GM19238 (cell line): ENCODE measurements around the gene TXNL4A.
"Not testable (repeated sequence)": the region's sequence is repeated elsewhere in the genome, so short reads cannot be mapped to it uniquely, and the experiment has no call there.

ENCODE experiments used
- DNase-seq: peaks from one replicate; pipeline ENCODE4 v3.0.0; 2011; ENCODE audit warnings: low spot score; ENCODE audit not compliant: insufficient read length

TXNL4A gene, protein sequence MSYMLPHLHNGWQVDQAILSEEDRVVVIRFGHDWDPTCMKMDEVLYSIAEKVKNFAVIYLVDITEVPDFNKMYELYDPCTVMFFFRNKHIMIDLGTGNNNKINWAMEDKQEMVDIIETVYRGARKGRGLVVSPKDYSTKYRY

DNA sequence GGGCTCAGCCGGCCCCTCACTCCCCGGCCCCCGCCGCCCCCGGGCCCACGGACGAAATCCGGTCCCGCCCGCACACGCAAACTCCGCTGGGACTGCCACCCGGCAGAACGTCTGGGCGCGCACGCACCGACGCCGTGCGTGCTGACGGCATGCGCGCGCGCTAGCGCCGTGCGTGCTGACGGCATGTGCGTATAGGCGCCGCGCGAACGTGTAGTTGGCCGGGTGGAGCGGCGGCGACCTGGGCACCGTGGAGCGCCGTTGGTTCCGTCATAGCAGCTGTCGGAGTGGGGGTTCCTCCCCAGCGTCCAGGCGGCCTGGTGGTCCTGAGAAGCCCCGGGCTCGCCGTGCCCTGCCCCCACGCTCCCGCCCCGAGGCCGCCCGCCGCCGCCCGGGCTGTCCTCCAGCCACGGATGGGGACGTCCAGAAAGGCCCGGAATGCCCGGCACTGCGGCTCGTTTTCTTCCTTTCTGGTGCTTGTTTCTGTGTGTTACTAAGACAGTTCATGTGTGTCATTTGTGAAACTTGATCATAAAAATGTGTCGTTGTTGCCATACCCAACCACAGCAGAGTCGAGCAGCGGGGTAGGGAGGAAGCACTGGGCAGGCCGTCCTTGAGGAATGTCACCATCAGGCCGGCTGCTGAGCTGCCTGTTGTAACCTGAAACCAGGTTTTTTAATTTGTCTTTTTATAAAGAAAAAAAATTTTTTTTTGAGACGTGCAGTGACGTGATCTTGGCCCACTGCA, at the start of gene TXNL4A:
TSS of gene TXNL4A (minus strand) at position 113 of the 744 bp plus-strand sequence. CDS start 171 bp downstream, outside the sequence.
- peak; percentile 86 for DNase-seq

DNA sequence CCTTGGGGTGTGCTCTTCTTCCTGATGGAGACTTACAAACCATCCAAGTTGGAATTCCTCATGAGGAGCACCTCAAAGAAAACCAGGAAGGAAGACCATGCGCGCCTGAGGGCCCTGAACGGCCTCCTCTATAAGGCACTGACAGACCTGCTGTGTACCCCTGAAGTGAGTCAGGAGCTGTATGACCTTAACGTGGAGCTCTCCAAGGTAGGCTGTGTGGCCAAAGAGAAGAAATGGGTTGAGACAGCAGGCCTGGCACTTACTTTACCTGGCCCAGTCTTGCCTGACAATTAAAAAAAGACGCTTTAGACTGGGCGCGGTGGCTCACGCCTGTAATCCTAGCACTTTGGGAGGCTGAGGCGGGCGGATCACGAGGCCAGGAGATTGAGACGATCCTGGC, 48.9 kb upstream of the TXNL4A start:
- DNase-seq: no peak

DNA sequence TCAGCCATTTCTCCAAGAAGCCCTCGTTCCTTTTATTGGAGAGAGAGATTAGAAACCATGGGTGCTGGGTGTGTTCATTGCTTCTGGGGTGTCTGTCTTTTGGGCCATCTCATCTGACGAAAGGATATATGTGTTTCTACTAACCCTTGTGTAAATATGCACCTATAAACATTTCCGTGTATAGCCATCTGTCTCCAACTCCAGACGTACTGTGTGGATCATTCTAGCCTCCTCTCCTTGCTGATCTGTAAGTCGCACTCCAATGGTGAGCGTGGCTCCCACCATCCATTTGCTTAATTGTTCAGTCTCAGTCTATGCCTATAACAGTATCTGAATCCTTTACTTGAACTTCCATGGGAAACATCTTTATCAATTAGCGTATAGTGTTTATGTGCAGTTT, 47.6 kb upstream of the TXNL4A start:
- no peak for DNase-seq

DNA sequence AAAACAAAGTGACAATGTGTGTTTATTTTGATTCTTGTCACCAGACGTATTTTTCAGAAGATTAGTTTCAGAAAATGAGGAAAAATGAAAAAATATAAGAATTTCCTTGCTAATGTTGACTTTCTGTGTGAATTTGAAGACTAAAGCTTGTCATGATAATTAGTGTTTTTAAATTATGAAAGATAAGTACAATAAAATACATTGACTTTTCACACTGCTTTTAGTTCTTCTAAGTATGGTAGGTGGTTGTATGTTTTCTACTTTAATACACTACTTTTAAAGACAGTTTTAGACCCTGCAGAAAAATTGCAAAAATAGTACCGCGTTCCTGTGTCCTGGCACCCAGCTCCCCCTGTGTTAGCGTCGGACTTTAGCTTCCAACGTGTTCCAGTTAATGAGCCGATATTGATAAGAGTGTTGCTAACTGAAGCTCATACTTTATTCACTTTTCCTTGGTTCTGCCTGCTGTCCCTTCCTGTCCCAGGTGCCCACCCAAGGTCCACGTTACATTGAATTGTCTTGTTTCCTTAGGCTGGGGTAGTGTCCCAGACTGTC, 46.6 kb upstream of the TXNL4A start:
- no peak for DNase-seq

DNA sequence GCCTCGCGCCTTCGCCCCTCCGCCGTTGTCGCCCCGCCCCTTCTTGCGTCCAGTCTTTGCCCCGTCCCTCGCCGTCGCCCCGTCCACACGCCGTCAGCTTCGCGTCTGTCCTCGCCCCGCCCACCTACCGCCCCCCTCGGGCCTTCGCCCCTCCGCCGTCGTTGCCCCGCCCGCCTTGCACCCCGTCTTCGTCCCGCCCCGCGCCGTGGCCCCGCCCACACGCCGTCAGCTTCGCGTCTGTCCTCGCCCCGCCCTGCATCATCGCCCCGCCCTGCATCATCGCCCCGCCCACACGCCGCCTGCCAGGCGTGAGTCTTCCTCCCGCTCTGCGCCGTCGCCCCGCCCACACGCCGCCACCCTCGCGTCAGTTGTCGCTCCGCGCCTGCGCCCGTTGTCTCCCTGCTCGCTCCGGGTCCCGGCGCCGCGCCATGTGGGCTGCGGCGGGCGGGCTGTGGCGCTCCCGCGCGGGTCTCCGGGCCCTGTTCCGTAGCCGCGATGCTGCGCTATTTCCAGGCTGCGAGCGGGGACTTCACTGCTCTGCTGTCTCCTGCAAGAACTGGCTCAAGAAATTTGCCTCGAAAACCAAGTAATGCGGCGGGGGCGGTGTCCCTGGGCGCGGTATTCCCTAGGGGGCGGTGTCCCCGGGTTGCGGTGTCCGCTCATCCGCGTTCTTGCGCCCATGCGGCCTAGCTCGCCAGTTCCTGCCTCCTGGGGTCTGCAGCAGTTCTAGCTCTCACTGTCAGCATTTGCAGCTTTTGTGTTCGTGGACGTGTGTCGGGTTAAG, 45.9 kb upstream of the TXNL4A start, which contains the start of gene RBFA:
TSS of gene RBFA (plus strand) at position 367 of the 784 bp plus-strand sequence. CDS start at position 429, 62 bp downstream.
- DNase-seq: peak; percentile 95

DNA sequence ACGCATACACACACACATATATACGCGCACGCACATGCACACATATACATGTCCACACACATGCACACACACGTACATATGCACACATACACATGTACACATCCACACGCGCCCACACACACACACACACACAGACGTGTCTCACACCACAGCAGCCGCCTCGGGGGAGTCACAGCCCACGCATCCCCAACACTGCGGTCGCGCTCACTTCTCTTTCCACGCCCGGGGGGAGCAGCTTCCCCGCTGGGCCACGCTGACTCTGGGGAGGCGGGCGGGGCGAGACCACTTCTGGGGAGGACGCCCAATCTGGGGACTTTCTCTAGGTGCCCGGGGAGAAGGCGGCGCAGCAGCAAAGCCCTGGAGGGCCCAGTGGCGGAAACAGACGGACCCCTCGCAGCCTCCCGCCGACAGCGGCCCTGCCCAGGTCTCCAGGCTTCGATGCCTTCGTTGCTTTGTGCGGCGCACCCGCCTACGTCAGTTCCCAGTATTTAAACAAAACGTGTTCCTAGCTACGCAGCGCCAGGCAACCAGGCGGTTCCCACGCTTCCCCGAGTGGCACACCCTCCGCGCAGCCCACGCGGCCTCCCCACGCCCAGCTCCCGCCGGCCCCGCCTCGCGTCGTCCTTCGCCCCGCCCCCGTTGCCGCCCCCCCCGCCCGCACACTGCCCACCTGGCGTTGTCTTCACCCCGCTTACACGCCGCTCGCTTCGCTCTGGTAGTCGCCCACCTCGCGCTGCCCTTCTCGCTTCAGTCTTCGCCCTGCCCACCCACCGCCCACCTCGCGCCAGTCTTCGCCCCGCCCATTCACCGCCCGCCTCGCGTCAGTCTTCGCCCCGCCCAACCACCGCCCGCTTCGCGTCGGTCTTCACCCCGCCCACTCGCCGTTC, 45.1 kb upstream of the TXNL4A start:
- DNase-seq: no peak

DNA sequence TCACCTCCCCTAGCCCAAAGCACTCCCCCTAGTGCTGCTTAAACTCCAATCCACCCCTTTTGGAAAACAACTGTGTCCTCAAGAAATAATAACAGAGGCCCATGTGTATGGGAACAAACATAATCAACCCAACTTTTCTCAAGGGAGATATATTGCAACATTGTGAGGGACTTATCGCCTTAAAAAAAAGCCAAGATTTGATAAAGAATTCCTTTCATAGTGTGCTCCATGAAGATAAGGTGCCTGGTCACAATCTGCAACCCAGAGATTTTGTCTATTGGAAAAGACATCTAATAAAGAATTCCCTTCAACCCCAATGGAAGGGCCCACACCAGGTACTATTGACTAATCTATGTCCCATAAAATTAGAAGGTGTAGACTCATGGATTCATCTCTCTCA, 41.3 kb upstream of the TXNL4A start:
- DNase-seq: no peak

DNA sequence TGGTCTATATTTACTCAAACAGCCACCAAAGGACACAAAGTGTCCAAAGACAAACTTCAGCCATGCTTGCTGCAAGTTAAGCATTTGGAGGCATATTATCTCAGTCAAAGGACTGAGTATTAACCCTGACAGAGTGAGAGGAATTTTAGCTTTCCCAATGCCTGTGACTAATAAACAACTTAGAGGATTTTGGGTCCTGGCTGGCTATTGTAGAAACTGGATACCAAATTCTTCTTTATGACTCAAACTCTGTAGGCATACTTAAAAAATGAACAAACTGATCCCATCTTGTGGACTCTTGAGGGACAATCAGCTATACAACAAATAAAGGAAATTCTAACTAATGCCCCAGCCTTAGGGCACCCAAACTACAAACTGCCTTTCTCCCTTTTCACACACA, 39.4 kb upstream of the TXNL4A start:
- not testable (repeated sequence) for DNase-seq

DNA sequence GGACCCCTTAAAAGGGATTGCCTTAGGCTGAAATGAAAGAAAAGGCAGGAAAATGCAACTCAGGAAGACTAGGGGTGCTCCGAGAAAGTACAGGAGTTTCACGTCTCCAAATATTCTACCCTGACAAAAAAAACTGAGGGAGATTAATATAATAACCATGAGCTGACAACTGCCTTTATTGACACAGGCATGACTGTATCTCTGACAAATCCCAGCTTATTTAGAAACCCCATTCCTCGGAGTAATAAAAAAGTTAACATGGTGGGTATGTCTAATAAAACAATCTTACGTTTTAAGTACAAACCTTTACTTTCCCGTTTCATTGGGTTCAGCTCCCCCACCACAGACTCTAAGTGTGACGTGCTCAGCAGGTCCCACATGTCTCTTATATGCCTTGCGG, 38.0 kb upstream of the TXNL4A start:
- no peak for DNase-seq

DNA sequence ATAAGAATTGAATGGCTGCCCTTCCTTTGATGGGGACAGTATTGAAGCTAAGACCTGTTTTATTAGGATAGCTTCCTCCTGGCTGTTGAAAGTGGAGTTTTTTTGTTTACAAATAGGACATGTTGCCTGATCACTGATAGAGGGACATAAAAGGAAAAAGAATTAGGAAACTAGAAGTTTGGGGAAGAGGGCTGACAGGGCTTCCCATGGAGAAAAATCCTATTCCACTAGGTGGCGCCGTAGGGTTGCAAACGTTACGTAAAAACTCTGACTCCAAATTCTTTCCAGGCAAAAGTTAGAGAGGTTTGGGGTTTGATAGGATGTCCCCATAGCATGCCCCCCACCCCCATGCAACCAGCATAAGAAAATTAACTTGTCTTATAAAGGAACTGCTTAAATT, 34.8 kb upstream of the TXNL4A start:
- DNase-seq: no peak

DNA sequence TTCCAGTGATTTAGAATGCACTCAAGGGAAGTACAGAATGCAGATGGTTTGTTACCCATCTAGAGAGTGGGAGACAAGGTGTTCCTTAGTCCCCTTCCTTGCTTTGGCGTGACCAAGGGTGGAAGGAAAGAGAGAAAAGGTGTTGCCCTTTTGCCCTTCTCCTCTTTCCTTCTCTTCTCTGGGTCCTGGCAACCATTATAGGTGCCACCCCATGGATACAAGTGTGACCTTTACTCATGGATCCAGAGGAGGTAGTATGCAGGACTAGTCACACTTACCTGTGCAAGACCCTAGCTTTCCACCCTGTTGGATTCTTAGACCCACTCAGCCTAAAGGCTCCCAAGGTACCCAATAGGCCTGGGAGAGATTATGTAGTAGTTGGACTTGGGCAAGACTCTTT, 34.2 kb upstream of the TXNL4A start:
- DNase-seq: no peak

DNA sequence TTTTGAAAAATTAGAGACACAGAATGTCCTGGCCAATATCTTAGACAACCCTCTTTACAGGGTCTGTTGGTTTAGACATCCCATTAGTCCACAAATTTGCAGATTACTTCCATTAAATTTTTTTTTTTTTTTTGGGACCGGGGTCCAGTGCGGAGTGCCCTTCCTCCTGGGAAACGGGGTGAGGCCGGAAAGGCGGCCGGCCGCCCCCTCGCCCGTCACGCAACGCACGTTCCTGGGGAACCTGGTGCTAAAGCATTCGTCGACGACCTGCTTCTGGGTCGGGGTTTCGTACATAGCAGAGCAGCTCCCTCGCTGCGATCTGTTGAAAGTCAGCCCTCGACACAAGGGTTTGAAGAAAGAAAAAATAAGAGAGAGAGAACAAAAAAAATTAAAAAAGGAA, 24.4 kb upstream of the TXNL4A start:
- DNase-seq: no peak

DNA sequence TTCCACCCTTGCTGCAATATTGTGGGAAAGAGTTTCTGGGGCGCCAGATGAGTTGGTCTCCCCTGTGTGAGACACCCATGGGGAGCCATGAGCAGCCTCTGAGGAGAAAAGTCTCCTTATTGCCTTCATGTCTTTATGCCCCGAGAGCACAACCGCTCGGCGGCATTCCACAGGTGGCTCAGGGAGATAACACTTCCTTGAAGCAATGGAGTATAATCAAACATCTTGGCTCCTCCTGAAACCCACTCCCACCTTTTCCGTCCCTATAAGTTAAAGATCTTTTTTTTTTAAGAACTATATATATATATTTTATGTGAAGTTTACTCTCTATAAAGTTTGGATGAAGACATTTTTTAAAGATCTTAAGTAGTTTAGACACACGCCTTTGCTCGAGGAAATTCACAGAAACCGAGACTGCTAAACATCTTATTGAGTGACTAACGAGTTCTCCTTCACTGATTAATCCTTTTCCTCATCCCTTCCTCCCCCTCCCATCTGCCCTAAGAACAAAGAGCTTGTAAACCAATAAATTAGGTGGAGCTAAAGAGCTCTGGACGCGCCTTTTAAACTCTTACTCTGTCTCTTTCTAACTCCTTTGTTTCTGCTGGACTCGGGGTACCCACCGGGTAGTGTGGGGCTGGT, 23.3 kb upstream of the TXNL4A start:
- DNase-seq: not testable (repeated sequence)

DNA sequence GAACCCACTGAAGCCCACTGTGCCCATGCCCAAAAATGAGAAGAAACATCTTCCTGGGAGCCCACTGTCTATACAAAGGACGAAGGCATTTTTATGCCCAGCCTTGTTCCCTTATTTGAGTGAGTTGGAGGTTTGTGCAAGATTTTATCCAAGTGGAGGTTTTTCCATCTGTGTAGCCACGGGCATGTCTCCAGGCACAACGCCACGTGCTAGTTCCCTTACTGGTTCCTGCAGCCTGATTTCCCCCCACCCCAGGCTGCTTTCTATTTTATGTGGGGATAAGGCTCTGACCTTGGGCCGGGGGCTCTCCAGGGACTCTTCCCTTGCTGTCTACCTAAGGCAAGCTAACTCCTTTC, 22.2 kb upstream of the TXNL4A start:
- no peak for DNase-seq

DNA sequence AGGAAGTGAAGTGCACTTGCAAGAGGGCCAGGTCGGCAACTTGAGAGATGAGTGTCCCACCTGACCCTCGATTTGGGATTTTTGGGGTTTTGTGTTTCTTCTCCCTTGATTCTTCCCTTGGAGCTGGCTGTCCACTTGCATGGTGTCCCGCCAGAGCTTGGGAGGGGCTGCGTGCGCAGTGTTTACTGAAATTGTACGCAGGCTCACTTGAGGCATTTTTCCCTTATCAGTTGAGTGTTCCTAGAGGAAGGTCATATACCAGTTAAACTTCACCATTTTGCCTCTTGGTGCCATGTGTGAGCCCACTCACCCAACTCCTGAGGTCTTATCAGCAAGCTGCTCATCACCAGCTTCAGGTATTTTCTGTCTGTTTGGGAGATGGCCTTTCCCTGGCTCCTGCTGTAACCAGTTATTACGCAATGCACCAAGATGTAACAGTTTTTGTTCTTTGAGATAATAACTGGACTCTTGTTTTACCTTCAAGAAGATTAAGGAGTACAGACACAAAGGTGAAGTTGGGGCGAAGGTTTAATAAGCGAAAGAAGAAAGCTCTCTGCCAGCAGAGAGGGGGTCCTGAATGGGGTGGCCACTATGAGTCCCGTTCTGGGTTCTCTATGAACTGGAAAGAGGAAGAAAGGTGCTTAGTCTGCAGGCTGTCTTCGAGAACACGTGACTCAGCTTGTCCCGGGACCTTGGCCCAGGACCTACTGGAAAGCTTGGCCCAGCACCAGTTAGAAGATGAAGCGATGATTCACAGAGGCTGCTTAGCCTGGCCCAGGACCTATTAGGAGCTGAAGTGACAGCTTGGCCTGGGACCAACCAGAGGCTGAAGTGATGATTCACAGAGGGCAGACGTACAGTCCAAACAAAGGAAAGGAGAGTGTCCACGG, 21.5 kb upstream of the TXNL4A start:
- DNase-seq: no peak

DNA sequence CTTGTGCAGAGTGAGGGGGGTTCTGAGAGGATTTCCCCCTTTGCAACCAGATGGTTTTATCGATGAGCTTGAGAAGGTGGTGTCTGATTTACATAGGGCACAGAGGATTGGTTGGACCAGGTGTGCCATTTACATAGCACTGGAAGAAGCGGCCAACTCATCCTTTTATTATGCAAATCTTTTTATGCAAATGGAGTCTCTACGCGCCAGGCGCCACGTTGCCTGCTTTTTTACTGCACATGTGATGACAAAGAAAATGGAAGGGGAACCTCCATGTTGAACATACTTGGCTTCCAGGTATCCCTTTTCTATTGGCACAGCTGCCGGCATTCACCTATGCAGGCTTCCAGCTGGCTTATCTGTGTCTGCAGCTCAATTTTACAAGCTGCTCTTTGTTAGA, 18.4 kb upstream of the TXNL4A start:
- no peak for DNase-seq

DNA sequence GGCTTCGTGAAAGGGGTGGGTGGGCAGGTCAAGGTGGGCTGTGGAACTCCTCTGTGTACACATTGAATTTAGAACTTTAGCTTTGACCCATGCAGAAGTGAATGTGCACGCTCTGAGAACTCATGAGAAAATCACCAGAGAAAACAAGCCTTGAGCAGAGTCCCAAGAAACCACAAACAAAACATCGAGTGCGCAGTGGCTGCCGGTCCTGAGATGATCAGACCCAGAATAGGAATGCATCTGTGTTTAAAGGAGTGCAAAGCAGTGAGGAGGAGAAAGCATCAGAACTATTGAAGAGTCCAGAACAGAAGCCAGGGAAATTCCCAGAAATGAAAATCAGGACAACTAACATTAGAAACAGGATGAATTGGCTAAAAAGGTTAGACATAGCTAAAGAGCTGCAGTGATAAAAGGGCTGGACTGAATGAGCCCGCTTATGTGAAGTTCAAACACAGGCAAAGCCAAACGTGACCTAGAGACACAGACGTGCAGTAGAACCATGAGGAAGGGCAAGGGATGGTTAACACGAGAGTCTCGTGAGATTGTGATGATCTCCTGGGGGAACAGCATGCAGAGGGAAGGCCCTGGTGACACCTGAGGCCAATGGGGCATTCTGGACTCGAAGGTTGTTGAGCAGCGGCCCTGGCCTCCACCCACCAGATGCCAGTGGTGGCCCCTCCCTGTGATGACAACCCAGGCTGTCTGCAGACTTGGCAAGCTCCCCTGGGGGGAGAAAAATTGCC, 16.4 kb upstream of the TXNL4A start:
- no peak for DNase-seq

DNA sequence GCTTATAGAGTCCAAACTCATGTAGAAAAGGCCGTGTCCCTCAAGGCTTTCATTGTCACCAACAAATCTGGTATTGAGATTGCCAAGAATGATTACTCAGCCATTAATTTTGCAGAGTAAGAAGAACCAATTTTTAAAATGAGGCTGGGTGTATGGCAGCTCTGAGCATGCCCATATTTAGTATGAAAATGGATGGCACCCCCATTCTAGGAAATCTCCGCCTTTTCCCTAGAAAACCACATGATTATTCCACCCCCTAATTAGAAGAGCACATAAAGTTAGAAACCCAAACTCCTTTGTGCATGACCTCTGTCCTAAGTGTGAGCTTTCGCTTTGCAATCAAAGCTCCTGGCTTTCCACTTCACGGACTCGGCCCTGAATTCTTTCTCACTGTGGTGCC, 14.1 kb upstream of the TXNL4A start:
- DNase-seq: no peak

DNA sequence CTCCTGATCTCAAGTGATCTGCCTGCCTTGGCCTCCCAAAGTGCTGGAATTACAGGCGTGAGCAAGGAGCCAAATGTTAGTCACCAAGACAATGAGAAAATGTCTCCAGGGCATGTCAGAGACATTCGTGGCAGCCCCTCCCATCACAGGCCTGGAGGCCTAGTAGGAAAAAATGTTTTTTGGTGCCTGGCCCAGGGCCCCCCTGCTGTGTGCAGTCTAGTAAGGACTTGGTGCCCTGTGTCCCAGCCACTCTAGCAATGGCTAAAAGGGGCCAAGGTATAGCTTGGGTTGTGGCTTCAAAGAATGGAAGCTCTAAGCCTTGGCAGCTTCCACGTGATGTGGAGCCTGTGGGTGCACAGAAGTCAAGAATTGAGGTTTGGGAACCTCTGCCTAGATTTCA, 12.5 kb upstream of the TXNL4A start:
- DNase-seq: no peak
